NCI-H1105 (cell line): Measurements from ENCODE around the gene ADGRF5.

Experiments used
- DNase-seq: peaks from one replicate; lab custom pipeline; 2025; lab: John Stamatoyannopoulos, UW

Gene ADGRF5

GRCh38 chr6:46921731-46922130 lies at the start of gene ADGRF5:
TSS of gene ADGRF5 (minus strand) at chr6:46921938. CDS start at chr6:46906762, 15,176 bp downstream.
- DNase-seq: no peak

DNA sequence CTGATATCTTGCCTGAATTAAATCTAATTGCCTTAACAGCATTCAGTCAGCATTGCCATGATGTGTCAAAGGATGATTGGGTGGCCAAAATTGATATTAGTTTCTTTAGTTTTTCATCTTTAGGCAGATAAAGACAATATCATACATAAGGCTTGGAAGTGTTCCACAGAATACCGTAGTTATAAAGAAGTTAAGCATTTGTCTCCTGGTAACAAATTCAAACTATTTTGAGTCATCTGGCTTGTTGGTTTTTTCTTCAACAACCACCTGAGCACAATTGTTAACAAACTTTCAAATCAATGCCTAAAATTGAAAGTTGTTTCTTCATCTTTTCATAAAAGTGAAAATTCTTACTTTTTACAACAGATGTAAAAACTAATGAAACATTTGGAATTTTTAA lies 47.5 kb upstream of the ADGRF5 start:
- DNase-seq: no peak

DNA sequence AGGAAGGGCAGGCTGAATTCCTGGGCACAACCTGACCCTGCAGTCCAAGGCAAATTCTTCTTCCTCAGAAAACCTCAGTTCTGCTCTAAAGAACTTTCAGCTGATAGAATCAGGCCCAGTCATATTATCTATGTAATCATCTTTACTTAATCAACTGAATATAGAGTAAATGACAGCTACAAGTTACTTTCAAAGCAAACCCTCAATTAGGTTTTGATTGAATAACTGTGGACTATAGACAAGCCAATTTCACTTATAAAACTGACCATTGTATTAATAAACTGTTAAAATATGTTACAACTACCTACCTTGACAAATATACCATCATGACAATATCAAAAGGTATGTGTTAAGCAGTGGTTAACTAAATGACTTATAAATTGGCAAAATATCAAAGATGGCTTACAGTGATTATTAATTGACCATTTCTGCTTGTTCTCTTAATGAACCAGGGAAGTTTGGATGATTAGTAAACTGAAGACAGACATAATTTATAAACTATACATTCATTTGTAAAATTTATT lies 46.1 kb upstream of the ADGRF5 start:
- DNase-seq: no peak

DNA sequence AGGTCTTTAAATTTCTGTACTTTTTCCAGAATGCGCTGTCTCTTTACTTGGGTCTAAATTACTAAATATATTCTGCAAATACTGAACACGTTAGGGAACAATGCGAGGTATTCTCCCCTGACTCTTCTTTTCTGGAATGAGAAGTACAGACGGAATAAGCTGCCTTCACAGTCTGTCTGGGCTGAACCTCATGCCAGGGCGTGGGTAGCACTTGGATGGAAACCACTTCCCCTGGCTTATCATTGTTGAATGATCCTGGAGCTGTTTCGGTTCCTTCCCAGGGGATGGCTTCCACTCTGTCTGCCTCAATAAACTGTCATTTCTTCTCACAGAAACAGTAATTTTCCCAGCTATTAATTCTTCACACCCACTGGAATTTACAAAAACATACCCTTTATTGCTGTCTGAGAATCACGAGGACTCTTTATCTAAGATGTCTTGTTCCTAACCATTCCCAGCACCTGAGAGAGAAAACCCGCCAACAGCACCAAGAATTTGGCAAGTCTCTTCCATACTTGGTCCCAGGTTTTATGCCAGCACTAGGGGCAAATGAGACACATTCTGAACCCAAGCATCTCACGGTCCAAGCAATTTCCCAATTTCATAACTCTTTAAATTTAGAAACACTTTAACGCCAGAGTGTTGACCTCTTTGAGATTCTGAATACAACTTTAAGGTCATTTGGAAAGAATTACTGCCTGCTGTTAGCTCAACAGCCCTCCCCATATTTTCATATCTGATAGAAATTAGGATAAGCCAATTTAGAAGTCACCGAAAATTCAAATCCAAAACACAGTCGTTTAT lies 43.2 kb upstream of the ADGRF5 start:
- DNase-seq: no peak

- no peak for DNase-seq
Measured at GRCh38 chr6:46963626-46964025, 41.9 kb upstream of the ADGRF5 start.

- DNase-seq: no peak
Measured at GRCh38 chr6:46963039-46963438, 41.3 kb upstream of the ADGRF5 start.

- no peak for DNase-seq
Measured at GRCh38 chr6:46961711-46962110, 40.0 kb upstream of the ADGRF5 start.

GRCh38 chr6:46961232-46961631 lies 39.5 kb upstream of the ADGRF5 start:
- DNase-seq: no peak

DNA sequence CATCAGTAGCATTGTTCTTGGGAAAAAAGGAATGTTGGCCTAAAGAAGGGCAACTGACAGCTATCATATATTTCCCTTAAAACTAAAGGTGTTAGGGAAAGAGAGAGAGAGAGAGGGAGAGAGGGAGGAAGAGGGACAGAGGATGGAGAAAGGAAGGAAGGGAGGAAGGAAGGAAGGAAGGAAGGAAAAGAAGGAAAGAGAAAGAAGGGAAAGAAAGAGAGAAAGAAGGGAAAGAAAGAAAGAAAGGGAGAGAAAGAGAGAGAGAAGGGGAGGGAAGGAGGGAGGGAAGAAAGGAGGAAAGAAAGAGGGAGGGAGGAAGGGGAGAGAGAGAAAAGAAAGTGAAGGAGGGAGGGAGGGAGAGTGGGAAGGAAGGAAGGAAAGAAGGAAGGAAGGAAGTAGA lies 37.7 kb upstream of the ADGRF5 start:
- DNase-seq: no peak

GRCh38 chr6:46956409-46956808 lies 34.7 kb upstream of the ADGRF5 start:
- no peak for DNase-seq

DNA sequence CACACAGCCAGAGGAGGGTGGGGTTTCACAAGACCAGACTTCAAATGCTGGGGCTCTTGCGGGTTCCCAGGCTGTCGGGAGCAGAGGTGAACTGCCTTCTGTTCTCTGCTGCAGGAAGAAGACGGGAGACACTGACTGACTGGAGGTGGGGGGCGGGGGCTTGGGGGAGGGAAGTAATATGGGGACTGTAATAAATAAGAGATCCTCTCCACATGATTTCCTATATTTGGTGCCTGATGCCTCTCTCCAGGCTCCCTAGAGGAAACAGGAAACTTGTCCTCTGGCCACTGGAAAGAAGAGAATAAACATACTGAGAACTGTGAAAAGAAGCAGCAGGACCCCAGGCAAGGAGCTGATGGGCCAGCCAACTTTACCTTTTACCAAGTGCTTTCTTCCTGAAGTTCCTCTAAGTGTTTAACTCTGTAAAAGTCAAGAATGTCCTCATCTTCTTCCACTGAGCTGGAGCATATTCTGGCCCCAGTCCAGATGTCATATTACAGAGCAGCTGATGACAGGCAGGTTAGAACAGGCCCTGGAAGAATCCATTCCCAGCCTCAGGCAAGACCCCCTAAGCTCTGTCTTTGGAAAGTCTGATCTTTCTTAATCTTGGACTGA lies 33.2 kb upstream of the ADGRF5 start:
- DNase-seq: peak; percentile 92

GRCh38 chr6:46953921-46954320 lies 32.2 kb upstream of the ADGRF5 start:
- DNase-seq: no peak

DNA sequence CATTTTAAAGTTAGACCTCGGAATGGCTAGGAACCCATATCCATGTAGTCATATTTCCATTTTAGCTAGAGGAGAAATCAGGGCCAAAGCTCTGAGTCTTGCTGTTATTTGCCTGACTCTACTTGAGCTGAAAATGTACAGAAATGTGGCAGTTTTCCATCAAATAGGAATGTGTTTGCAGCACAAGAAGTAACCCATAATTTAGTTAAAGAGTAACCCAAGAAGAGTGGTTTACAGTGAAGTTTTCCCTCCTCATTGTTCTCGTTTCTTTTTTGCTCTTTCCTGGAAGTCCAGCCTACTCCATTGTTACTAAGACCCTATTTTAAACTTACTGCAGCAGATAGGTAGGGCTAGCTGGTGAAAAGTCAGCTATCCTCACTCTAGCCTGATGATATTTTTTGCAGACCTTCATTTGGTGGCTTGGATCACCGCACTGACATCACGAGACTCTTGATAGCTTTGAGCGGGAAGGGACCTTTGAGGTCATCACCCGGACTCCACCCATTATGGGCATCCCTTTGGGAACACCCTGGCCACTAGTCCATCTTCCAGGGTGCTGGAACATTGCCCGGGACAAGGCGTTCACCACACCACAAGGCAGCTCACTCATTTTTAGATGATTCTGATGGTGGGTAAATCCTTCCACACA lies 28.0 kb upstream of the ADGRF5 start:
- DNase-seq: no peak

DNA sequence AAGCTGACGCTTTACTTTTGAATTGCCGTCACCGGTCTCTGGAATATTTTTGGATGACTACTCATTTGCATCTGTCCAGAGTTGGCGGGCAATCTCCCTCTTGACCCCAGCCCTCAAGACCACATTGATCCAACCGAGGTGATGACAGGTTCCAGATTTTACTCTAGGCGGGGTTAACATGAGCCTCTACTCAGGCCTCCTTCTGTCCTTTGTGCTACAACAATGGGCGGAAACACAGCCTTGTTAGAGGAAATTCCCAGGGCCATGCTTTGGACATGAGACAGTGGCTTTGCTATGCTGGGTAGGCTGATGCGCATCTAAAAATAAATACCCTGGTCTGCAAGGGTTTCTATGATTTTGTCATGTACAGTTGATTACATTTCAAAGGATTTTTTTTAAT lies 27.0 kb upstream of the ADGRF5 start:
- DNase-seq: no peak

DNA sequence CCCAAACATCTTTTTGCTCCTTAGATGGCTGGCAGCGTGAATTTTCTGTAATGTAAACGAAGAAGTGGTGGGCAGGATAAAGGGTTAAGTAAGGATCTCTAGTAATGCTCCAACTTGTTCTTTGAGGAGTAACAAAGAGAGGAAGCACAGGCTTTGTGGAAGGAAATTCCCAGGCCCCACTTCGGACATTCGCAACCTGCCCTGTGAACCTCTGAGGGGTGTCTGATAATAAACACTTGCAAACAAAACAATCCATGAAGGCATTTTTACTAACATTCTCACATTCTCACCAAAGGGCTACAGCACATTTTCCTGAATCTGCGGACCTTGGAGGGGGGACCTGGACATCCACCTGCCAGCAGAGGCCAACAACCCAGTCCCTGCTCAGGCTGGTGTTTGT lies 25.8 kb upstream of the ADGRF5 start:
- DNase-seq: no peak

GRCh38 chr6:46940433-46941226 lies 18.9 kb upstream of the ADGRF5 start:
- DNase-seq: peak; percentile 11

- DNase-seq: no peak
Measured at GRCh38 chr6:46937642-46938041, 15.9 kb upstream of the ADGRF5 start.

DNA sequence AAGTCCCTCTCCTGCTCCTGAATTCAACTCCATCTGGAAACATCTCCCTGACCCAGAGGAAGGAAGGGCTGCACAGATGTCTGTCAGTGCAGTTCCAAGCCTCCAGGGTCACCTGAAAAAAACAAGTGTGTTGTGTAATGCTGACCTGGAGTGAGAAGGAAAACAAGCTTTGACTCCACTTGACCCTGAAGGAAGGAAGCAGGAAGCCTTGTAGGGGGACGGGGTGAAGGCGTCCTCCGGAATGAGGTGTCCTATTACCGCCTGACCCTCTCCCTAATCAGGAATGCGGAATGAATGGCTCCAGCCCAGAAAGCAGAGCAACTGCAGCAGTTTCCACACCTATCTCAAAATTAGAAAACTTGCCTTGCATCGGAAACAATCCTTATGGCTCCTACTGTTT lies 13.9 kb upstream of the ADGRF5 start:
- no peak for DNase-seq

DNA sequence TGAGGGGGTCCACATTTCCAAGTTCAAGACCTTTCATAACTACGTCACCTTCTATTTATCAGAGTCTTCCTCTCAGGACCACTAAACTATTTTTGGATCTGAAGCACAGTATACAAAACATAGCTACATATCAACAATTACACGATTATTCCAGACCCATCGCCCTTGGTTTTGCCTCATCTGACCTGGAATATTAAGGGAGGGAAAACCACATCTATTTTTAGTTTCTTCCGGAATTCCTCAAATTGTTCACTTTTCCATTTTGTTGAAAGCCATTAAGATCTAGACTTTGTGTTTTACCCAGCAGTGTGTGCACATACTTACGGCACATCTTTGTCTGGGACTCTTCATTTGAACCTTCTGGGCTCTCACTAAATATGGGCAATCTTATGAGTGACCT lies 12.0 kb upstream of the ADGRF5 start:
- no peak for DNase-seq

GRCh38 chr6:46932526-46933319 lies 11.0 kb upstream of the ADGRF5 start:
- no peak for DNase-seq

DNA sequence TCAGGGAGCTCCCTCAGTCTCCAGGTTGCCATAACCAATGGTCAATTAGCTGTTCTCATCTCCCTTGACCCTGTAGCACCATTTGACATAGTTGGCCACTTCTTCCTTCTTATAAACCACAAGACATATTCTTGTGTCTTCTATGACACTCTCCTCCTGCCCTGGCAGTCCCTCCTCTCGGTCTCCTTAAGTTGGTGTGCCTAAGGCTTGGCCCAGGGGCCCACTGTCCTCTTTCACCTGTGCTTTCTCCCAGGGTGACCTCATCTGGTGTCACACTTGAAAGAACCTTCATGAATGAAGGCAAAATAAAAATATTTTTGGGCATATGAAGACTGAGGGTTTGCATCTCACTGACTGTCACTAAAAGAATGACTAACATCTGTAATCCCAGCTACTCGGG lies 9.7 kb upstream of the ADGRF5 start:
- no peak for DNase-seq
